ENCODE data around the gene ADK.

DNA sequence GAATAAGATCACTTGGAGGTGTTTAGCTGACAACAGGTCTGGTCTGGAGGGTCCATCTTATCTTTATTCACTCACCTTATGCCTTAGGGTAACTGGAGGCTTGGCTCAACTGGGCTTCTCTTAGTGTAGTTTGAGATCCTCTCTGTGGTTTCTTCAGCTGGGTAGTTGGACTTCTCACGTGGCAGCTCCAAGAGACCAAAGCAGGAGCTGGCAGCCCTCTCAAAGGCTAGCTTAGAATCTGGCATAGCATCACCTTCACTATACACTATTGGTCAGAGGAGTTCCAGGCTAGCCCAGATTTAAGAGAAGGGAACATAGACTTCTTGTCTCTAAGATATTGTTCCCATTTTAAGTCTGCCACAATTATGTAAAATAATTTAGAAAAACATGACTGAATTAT is 16.4 kb downstream of the ADK start:
- TF ChIP-seq, protein P1, sequence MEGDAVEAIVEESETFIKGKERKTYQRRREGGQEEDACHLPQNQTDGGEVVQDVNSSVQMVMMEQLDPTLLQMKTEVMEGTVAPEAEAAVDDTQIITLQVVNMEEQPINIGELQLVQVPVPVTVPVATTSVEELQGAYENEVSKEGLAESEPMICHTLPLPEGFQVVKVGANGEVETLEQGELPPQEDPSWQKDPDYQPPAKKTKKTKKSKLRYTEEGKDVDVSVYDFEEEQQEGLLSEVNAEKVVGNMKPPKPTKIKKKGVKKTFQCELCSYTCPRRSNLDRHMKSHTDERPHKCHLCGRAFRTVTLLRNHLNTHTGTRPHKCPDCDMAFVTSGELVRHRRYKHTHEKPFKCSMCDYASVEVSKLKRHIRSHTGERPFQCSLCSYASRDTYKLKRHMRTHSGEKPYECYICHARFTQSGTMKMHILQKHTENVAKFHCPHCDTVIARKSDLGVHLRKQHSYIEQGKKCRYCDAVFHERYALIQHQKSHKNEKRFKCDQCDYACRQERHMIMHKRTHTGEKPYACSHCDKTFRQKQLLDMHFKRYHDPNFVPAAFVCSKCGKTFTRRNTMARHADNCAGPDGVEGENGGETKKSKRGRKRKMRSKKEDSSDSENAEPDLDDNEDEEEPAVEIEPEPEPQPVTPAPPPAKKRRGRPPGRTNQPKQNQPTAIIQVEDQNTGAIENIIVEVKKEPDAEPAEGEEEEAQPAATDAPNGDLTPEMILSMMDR (IDR thresholded peaks at IDR 0.05) = no peak
- no peak for TF ChIP-seq POLR2A (IDR thresholded peaks at IDR 0.05)

Measured in lower leg skin (tissue), 3 donors.